VCaP (cell line): ENCODE results near the gene CYP2D6.
"Not testable (repeated sequence)": the region's sequence is repeated elsewhere in the genome, so short reads cannot be mapped to it uniquely, and the experiment has no call there.

Source experiments
- H3K27ac ChIP-seq: fragments of 450-650 bp; 2 replicates; pipeline ENCODE4 v1.5.1; 2017
- CTCF ChIP-seq: fragments of 450-650 bp; conservative IDR thresholded peaks from 2 replicates; pipeline ENCODE4 v1.5.1; 2017; ENCODE audit warnings: mild to moderate bottlenecking, moderate library complexity

CYP2D6 gene

GRCh38 chr22:42130639-42131431, at the start of gene CYP2D6:
CYP2D6 (minus strand) TSS chr22:42130810; CDS start chr22:42130791, 19 bp downstream.
- not testable (repeated sequence) for H3K27ac ChIP-seq

- TF ChIP-seq CTCF = no peak
- H3K27ac ChIP-seq = no peak overlapping the region
These were observed 49.0 kb upstream of the CYP2D6 start for GRCh38 chr22:42179616-42180015.

- no peak for TF ChIP-seq CTCF
- H3K27ac ChIP-seq = no peak overlapping the region
These were observed 48.4 kb upstream of the CYP2D6 start for GRCh38 chr22:42178910-42179519.

GRCh38 chr22:42177891-42178336, 47.3 kb upstream of the CYP2D6 start:
- H3K27ac ChIP-seq = no peak overlapping the region
- TF ChIP-seq CTCF = no peak

- H3K27ac ChIP-seq = no peak overlapping the region
- TF ChIP-seq CTCF = no peak
These were observed 45.8 kb upstream of the CYP2D6 start for GRCh38 chr22:42176255-42176915.

- TF ChIP-seq CTCF = no peak
- H3K27ac ChIP-seq = no peak overlapping the region
These were observed 43.5 kb upstream of the CYP2D6 start for GRCh38 chr22:42174062-42174461.

GRCh38 chr22:42173183-42173926, 42.7 kb upstream of the CYP2D6 start:
- H3K27ac ChIP-seq = no peak overlapping the region
- TF ChIP-seq CTCF = no peak
